B cell (primary cell): Measurements from ENCODE around the gene DYTN. TPM values are rescaled to one million over a fixed set of nuclear protein-coding genes. Genes with fewer than 3 reads are reported as not detected.

Experiments used
- ATAC-seq: fragments of 200-7000 bp; cut with Tn5 transposase; one replicate; pipeline ENCODE4 v1.10.0; 2021; ENCODE audit warnings: low read depth, mild to moderate bottlenecking, moderate number of reproducible peaks, moderate library complexity
- CTCF ChIA-PET: fragments of 350-600 bp; sonication (Branson Sonifier 250); formaldehyde crosslinking; loops from one replicate; lab custom pipeline; 2021; ENCODE audit warnings: antibody characterized with exemption, inconsistent platforms; lab: Charles Lee
- POLR2A ChIA-PET: fragments of 350-600 bp; sonication (Branson Sonifier 250); formaldehyde crosslinking; loops from one replicate; lab custom pipeline; 2021; ENCODE audit warnings: antibody characterized with exemption; lab: Charles Lee
- DNase-seq: peaks from one replicate; pipeline ENCODE4 v3.0.0; 2013
- H2AFZ ChIP-seq: 2 replicates; pipeline ENCODE4 v1.6.1; 2012; ENCODE audit warnings: mild to moderate bottlenecking, low read depth, low read length; ENCODE audit not compliant: insufficient read depth, poor library complexity, severe bottlenecking
- H3K27ac ChIP-seq, 2 donors: 1 replicate in 1 of 2; 2 replicates in 1 of 2; pipeline ENCODE4 v1.5.1; 2012 to 2013; ENCODE audit warnings: low read length in 2 of 2, mild to moderate bottlenecking in 2 of 2, moderate library complexity in 1 of 2
- H3K27me3 ChIP-seq, 4 experiments: fragments of 200-600 bp in 1 of 4; sonication (generic) in 1 of 4; replicated peaks in 1 of 4; 1 replicate in 2 of 4; 2 replicates in 2 of 4; pipeline versions ENCODE4 v1.6.1 to v1.7.0; 2013 to 2016; ENCODE audit warnings: low read length in 3 of 4, mild to moderate bottlenecking in 2 of 4, mixed read lengths in 1 of 4, moderate library complexity in 1 of 4; ENCODE audit not compliant: insufficient read depth in 4 of 4, control insufficient read depth in 3 of 4; ENCODE audit errors: control extremely low read depth in 1 of 4
- H3K36me3 ChIP-seq, 2 experiments: replicated peaks in 1 of 2; 1 replicate in 1 of 2; 2 replicates in 1 of 2; pipeline versions ENCODE4 v1.6.1 to v1.7.1; 2013; ENCODE audit warnings: low read length in 1 of 2; ENCODE audit not compliant: insufficient read depth in 2 of 2, control insufficient read depth in 1 of 2; ENCODE audit errors: control extremely low read depth in 1 of 2, extremely low read depth in 1 of 2
- H3K4me1 ChIP-seq, 2 donors: fragments of 200-600 bp in 1 of 2; sonication (generic) in 1 of 2; 1 replicate in 1 of 2; 2 replicates in 1 of 2; pipeline versions ENCODE4 v1.5.1 to v1.6.1; 2013 to 2017; ENCODE audit warnings: low read length in 2 of 2; ENCODE audit not compliant: control insufficient read depth in 2 of 2, insufficient read depth in 2 of 2
- H3K4me2 ChIP-seq: replicated peaks from 2 replicates; pipeline ENCODE3; 2012; ENCODE audit warnings: mild to moderate bottlenecking, low read depth, low read length; ENCODE audit not compliant: poor library complexity, severe bottlenecking
- H3K4me3 ChIP-seq, 5 experiments: fragments of 200-600 bp in 1 of 5; sonication (generic) in 1 of 5; 1 replicate in 3 of 5; 2 replicates in 2 of 5; pipeline versions ENCODE4 v1.5.1 to v1.7.0; 2011 to 2016; ENCODE audit warnings: low read length in 4 of 5, mild to moderate bottlenecking in 4 of 5, low read depth in 2 of 5, control low read depth in 1 of 5, moderate library complexity in 1 of 5; ENCODE audit not compliant: insufficient read depth in 1 of 5; ENCODE audit errors: control extremely low read depth in 1 of 5, extremely low read depth in 1 of 5
- H3K79me2 ChIP-seq: fragments of 200-600 bp; sonication (generic); one replicate; pipeline ENCODE4 v1.6.0; 2016; ENCODE audit warnings: low read length; ENCODE audit not compliant: control insufficient read depth, insufficient read depth
- H3K9ac ChIP-seq: fragments of 200-600 bp; sonication (generic); 2 replicates; pipeline ENCODE4 v1.6.1; 2017; ENCODE audit warnings: mild to moderate bottlenecking, low read length, moderate library complexity
- H3K9me3 ChIP-seq, 3 donors: one replicate each; pipeline versions ENCODE4 v1.6.1 to v1.7.1; 2013; ENCODE audit warnings: low read length in 2 of 3; ENCODE audit not compliant: control insufficient read depth in 2 of 3, insufficient read depth in 1 of 3; ENCODE audit errors: control extremely low read depth in 1 of 3
- H4K20me1 ChIP-seq: 2 replicates; pipeline ENCODE4 v1.6.0; 2012; ENCODE audit warnings: mild to moderate bottlenecking, low read length; ENCODE audit not compliant: insufficient read depth, control insufficient read depth, poor library complexity, severe bottlenecking
- H3K27ac Mint-ChIP-seq: one replicate; pipeline ENCODE4 v1.8.0; 2021; ENCODE audit warnings: mixed read lengths
- H3K27me3 Mint-ChIP-seq: one replicate; pipeline ENCODE4 v1.8.0; 2021; ENCODE audit warnings: mixed read lengths
- H3K4me1 Mint-ChIP-seq: one replicate; pipeline ENCODE4 v1.8.0; 2021; ENCODE audit warnings: mixed read lengths
- H3K4me3 Mint-ChIP-seq: one replicate; pipeline ENCODE4 v1.8.0; 2021; ENCODE audit warnings: mixed read lengths
- H3K9me3 Mint-ChIP-seq: one replicate; pipeline ENCODE4 v1.8.0; 2022; ENCODE audit warnings: mixed read lengths; ENCODE audit not compliant: insufficient read depth
- CTCF ChIP-seq: fragments of 200-600 bp; IDR thresholded peaks from one replicate; pipeline ENCODE4 v1.8.0; 2022; ENCODE audit warnings: antibody characterized with exemption, mild to moderate bottlenecking
- EZH2 ChIP-seq: IDR thresholded peaks from 2 replicates; pipeline ENCODE4 v1.6.1; 2012; ENCODE audit warnings: borderline replicate concordance, low read depth, mild to moderate bottlenecking, moderate library complexity, low read length; ENCODE audit not compliant: insufficient read depth, poor library complexity, severe bottlenecking
- WGBS: methylation state at CpG from one replicate; pipeline ENCODE4 v1.1.5; 2013; ENCODE audit warnings: missing lambda C conversion rate; ENCODE audit not compliant: insufficient coverage; 5-methylcytosine and 5-hydroxymethylcytosine counted together
- intact Hi-C: fragments of 100-400 bp; cut with micrococcal nuclease; formaldehyde crosslinking; loops from one replicate; pipeline ENCODE4 v1.10.0; 2022
- polyA plus RNA-seq: library from polyadenylated mRNA; depleted of rRNA; stranded (reverse); fragments of >200 nt; gene quantifications from 2 replicates; pipeline ENCODE4 v1.2.3, GENCODE V29; 2012
- small RNA-seq: library from RNA; depleted of rRNA; stranded (forward); fragments of <200 nt; gene quantifications from one replicate; pipeline ENCODE3, GENCODE V24; 2012; ENCODE audit warnings: low replicate concordance, low read depth; ENCODE audit not compliant: insufficient read length
- total RNA-seq, 2 donors: library from RNA; stranded (reverse); fragments of 120-200 nt in 1 of 2; gene quantifications; 1 replicate in 1 of 2; 2 replicates in 1 of 2; pipeline versions ENCODE4 v1.2.3 to v1.2.4, GENCODE V29; 2013 to 2022

DYTN gene
- total and polyA plus RNA-seq, 2 donors (not counting 1 experiment from before 2014, with no cell fraction given): not detected

GRCh38 chr2:206603243-206603642 lies 115.0 kb downstream of the DYTN start:
- WGBS: 100% methylated on average over 1 of the region's 3 CpGs
- DNase-seq (no peak), ATAC-seq (no peak)
- no peaks in the 10 kb centered on the region for H3K36me3 ChIP-seq
- H3K9me3 ChIP-seq: no peaks in the 10 kb centered on the region
- H3K27me3 ChIP-seq: no peaks in the 10 kb centered on the region
- H3K9me3 Mint-ChIP-seq: no peaks in the 10 kb centered on the region
- no peaks in the 10 kb centered on the region for H4K20me1 ChIP-seq
- no peak overlapping the region for H3K27ac ChIP-seq
- H3K4me3 Mint-ChIP-seq: no peak overlapping the region
- H2AFZ ChIP-seq: no peak overlapping the region
- ChIA-PET POLR2A (no interaction called here), CTCF (no interaction called here)
- no peak overlapping the region for H3K4me2 ChIP-seq
- no peak overlapping the region for H3K27ac Mint-ChIP-seq
- H3K4me1 Mint-ChIP-seq: no peaks in the 10 kb centered on the region
- intact Hi-C loops: no loop called here
- H3K4me3 ChIP-seq: no peak overlapping the region
- H3K27me3 Mint-ChIP-seq: no peaks in the 10 kb centered on the region
- no peaks in the 10 kb centered on the region for H3K79me2 ChIP-seq
- H3K9ac ChIP-seq: no peak overlapping the region
- TF ChIP-seq EZH2 (no peak), CTCF (no peak)
- H3K4me1 ChIP-seq: no peaks in the 10 kb centered on the region

Small RNA genes lying within 50 kb of the gene (small RNA-seq; reads per million reads assigned to genes)
- not detected for gene RF00019

Other genes with a start within 250 kb of the DYTN start
- not detected in 2 replicates for gene FAM237A, start 75.9 kb downstream of the DYTN start, total RNA-seq
- gene FAM237A, start 75.9 kb downstream of the DYTN start, polyA plus RNA-seq: not detected in 2 replicates
- 0.34 TPM in 1 of 2 replicates, not detected in the other for gene MDH1B, start 46.9 kb upstream of the DYTN start, total RNA-seq
- 0.17 TPM in 1 of 2 replicates, not detected in the other for gene MDH1B, start 46.9 kb upstream of the DYTN start, polyA plus RNA-seq
- 20.6 and 24.5 TPM in 2 replicates for gene FASTKD2, start 47.2 kb upstream of the DYTN start, total RNA-seq
- gene FASTKD2, start 47.2 kb upstream of the DYTN start, polyA plus RNA-seq: 16.0 and 16.8 TPM in 2 replicates
- gene CPO, start 221.1 kb upstream of the DYTN start, total RNA-seq: not detected in 2 replicates
- gene CPO, start 221.1 kb upstream of the DYTN start, polyA plus RNA-seq: 0.10 TPM in 1 of 2 replicates, not detected in the other